ENCODE measurements around the gene KIF14.
"Not testable (repeated sequence)": the region's sequence is repeated elsewhere in the genome, so short reads cannot be mapped to it uniquely, and the experiment has no call there.

Gene KIF14

DNA sequence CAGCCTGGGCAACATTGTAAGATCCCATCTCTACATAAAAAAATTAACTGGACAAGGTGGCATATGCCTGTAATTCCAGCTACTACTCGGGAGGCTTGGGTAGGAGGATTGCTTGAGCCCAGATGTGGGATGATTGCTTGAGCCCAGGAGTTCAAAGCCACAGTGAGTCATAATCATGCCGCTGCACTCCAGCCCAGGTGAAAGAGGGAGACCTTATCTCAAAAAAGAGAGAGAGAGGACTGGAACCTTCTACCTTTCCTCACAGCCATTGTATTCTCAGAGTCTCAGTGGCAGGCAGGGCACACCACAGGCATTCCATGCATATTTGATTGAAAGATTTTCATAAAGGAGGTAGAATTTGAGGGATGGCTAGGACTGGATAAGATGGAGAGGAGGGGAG lies 78.4 kb downstream of the KIF14 start:
- DNase-seq: no peak

DNA sequence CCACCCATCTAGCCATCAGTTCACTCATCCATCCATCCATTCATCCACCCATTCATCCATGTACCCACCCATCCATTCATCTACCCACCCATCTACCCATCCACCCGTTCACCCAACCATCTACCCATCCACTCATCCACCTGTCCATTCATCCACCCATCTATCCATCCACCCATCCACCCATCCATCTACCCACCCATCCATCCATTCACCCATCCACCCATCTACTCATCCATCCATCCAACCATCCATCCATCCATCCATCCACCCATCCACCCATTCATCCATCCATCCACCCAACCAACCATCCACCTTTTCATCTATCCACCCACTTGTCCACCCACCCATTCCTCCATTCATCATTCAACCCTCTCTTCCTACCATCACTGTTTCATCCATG lies 80.3 kb downstream of the KIF14 start:
- DNase-seq: no peak

GRCh38 chr1:200538179-200538578 lies 82.4 kb downstream of the KIF14 start:
- no peak for DNase-seq

DNA sequence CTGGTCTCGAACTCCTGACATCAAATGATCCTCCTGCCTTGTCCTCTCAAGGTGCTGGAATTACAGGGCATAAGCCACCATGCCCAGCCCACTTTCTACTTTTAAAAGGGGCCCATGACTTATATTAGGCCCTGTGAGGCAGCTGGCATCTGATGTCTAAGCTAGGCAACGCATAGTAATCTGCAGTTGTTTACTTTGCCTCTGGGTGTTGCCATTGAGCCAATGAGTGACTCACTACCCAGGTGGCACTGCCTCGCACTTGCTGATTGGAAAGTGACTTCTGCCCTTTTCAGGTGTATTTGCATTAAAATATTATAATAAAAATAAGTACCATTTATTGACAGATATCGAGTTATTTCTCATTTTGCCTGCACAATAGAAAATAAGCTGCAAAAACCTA lies 84.9 kb downstream of the KIF14 start:
- peak in 1 of 2 experiments; percentile 26 for DNase-seq

- peak in 1 of 2 experiments; percentile 26 for DNase-seq
Observed at GRCh38 chr1:200530623-200531261, 89.8 kb downstream of the KIF14 start.

GRCh38 chr1:200528858-200529606 lies 91.5 kb downstream of the KIF14 start:
- DNase-seq: no peak

DNA sequence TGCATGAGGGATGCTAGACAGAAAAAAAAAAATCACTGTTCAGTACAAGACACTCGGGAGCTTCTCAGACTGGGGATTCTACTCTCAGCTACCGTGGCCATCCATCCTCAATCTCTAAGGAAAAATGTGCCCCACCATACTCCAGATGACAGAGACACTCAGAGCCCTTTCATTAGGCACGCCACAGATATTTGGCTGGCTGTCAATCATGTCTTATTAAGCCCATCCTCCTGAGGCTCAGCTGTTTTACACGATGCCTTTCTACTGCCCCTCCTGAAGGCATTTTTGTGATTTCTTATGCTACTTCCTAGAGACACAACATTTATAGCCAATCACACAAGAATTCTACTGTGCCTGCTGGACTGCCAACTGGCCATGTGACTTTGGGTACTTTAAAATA lies 92.9 kb downstream of the KIF14 start:
- no peak for DNase-seq

- DNase-seq: no peak
Observed at GRCh38 chr1:200526709-200527612, 93.6 kb downstream of the KIF14 start.

GRCh38 chr1:200525090-200525987 lies 95.2 kb downstream of the KIF14 start:
- DNase-seq: no peak

GRCh38 chr1:200524551-200524950 lies 96.0 kb downstream of the KIF14 start:
- not testable (repeated sequence) for DNase-seq

- DNase-seq: no peak
Observed at GRCh38 chr1:200524092-200524491, 96.5 kb downstream of the KIF14 start.

DNA sequence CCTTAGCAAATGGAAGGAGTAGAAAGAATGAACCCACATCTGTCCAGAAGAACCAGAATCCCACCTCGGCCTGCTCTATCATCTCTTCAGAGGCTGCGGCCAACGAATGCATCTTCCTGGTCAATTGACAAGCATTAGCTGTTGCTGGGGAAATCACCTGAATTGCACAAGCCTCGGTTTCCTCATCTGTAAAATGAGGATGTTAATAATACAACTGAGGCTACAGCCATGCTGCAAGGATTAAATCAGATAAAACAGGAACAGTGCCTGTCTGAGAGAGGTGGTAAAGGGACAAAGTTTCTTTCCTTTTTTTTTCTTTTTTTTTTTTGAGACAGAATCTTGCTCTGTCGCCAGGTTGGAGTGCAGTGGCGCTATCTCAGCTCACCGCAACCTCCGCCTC lies 99.8 kb downstream of the KIF14 start:
- no peak for DNase-seq

DNA sequence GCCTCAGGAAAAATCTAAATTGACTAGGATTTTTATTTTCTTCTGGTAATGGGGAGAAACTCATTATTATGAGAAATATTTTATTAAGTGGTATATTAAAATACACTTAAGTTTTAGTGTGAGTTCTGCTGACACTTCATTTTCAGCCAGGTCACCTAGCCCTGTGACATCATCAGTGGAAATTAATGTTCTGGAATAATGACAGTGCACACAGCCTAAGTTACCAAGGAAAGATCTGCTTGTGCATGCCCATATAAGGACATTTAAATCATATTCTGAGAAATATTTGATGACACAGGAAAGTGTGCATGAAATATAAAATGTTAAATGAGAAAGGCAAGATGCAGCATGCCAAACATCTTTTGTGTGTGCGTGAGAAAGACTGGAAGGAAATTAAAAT lies 102.0 kb downstream of the KIF14 start:
- DNase-seq: no peak

DNA sequence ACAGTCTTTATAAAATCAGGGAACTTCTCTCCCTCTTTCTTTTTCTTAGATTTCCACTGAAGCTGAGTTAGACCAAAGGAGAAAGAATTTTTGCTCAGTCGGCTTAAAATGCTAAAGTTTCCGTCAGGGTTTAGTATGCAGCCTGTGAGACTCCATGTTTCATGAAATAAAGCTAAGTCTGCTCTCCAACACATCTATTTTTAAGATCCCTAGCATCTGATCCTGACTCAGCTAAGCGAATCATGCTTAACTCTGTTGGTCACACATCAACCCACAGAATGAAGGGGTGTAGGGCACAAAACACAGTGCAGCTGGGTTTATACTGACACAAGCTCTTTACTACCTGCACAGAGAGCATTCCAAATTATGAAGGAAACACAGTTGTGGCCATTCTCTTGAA lies 108.4 kb downstream of the KIF14 start:
- DNase-seq: no peak

DNA sequence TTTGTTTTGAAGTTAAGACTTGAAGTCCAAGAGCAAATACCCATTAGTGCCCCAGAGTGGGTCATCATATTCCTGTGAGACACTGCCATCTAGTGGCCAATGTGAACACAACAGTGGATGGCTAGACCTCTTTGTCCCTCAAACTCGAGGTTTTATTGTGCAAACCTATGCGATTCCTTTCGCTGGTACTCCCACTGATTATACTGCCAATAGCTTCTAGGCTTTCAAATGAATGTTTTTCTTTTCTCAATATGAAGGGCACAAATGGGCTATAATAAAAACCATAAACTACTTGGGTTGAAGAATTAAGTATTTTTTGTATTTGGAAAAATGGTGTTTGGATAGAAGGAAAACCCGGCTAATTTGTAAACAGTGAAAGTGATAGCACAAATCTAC lies 110.3 kb downstream of the KIF14 start:
- DNase-seq: peak; percentile 74

GRCh38 chr1:200506471-200506870 lies 114.1 kb downstream of the KIF14 start:
- no peak for DNase-seq

DNA sequence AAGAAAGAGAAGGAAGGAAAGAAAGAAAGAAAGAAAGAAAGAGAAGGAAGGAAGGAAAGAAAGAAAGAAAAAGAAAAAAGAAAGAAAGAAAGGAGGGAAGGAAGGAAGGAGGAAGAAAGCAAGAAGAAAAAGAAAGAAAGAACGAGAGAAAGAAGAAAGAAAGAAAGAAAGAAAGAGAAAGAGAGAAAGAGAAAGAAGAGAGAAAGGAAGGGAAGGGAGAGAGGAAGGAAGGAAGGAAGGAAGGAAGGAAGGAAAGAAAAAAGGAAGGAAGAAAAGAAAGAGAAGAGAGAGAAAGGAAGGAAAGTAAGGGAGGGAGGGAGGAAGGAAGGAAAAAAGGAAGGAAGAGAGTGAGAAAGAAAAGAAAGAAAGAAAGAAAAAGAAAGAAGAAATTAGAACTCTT lies 115.3 kb downstream of the KIF14 start:
- DNase-seq: no peak

Measured in activated T-cell treated with anti-CD3 and anti-CD28 coated beads, Interleukin-2, amount 50 U/mL, for 48 hours (primary cell).